HepG2 (cell line): Measurements from ENCODE around the gene CPEB2.

ENCODE experiments used
- CTCF ChIP-seq: sonication (generic); formaldehyde crosslinking; IDR thresholded peaks from 2 replicates; pipeline ENCODE4 v1.5.0; 2020; ENCODE audit warnings: mild to moderate bottlenecking, missing genetic modification reagents, moderate library complexity
- FOXP4 ChIP-seq: sonication (generic); formaldehyde crosslinking; IDR thresholded peaks from 2 replicates; pipeline ENCODE4 v1.4.0; 2020; ENCODE audit warnings: missing genetic modification reagents
- ZNF501 ChIP-seq: sonication (generic); formaldehyde crosslinking; IDR thresholded peaks from 2 replicates; pipeline ENCODE4 v1.5.1; 2020; ENCODE audit warnings: mild to moderate bottlenecking, moderate library complexity, missing genetic modification reagents
- ZNF670 ChIP-seq: sonication (generic); formaldehyde crosslinking; IDR thresholded peaks from 2 replicates; pipeline ENCODE4 v1.8.0; 2022; ENCODE audit warnings: mild to moderate bottlenecking, missing genetic modification reagents, borderline replicate concordance

- no peak for TF ChIP-seq FOXP4 (CRISPR knock-in tag)
- TF ChIP-seq ZNF670 (CRISPR knock-in tag), result no peak
- no peak for TF ChIP-seq CTCF
- TF ChIP-seq ZNF501 (CRISPR knock-in tag), result no peak
These were observed 25.7 kb downstream of the CPEB2 start for GRCh38 chr4:15027921-15028435.
